A673 (cell line): Measurements from ENCODE around the gene WWC1.

Experiments
- EZH2 ChIP-seq: fragments of 200-600 bp; sonication (generic); IDR thresholded peaks from 2 replicates; pipeline ENCODE4 v1.6.1; 2017; ENCODE audit warnings: borderline replicate concordance, low read depth, mild to moderate bottlenecking, mixed read lengths, antibody characterized with exemption, low read length; ENCODE audit not compliant: poor library complexity, severe bottlenecking
- TF ChIP-seq, protein P1 (sequence below): fragments of 300-800, 200-600 bp; sonication (generic); conservative IDR thresholded peaks from 2 replicates; pipeline ENCODE4 v1.5.1; 2017; ENCODE audit warnings: low read depth, mild to moderate bottlenecking, antibody characterized with exemption, low read length, moderate library complexity, mixed read lengths

DNA sequence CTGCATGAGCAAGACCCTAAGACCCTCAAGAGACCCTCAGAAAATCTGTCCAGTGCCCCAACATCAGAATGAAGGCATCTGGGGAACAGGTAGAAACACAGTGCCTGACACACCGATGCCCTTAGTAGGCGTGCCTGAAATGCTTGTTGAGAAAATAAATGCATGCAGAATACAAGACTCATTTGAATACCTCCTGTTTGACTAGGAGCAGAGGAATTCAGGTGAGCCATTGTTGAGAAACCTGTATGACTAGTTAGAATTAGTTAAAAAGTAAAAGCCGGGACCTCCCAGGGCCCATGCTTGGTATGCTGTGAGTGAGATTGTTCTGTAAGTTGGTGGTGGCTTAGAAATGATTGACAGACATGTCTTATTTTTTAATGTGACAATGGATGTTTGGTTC, 55.0 kb downstream of the WWC1 start:
- TF ChIP-seq, protein P1, sequence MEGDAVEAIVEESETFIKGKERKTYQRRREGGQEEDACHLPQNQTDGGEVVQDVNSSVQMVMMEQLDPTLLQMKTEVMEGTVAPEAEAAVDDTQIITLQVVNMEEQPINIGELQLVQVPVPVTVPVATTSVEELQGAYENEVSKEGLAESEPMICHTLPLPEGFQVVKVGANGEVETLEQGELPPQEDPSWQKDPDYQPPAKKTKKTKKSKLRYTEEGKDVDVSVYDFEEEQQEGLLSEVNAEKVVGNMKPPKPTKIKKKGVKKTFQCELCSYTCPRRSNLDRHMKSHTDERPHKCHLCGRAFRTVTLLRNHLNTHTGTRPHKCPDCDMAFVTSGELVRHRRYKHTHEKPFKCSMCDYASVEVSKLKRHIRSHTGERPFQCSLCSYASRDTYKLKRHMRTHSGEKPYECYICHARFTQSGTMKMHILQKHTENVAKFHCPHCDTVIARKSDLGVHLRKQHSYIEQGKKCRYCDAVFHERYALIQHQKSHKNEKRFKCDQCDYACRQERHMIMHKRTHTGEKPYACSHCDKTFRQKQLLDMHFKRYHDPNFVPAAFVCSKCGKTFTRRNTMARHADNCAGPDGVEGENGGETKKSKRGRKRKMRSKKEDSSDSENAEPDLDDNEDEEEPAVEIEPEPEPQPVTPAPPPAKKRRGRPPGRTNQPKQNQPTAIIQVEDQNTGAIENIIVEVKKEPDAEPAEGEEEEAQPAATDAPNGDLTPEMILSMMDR = no peak
- TF ChIP-seq EZH2 = no peak
